HG02759 (cell line): ENCODE results near the gene TMEM212.
"Not testable (repeated sequence)": the region's sequence is repeated elsewhere in the genome, so short reads cannot be mapped to it uniquely, and the experiment has no call there.

Source experiments
- ATAC-seq: cut with Tn5 transposase; IDR thresholded peaks from one replicate; pipeline ENCODE4 v1.9.1; 2021; ENCODE audit warnings: mild to moderate bottlenecking, moderate library complexity; ENCODE audit not compliant: unreplicated experiment

TMEM212 gene

DNA sequence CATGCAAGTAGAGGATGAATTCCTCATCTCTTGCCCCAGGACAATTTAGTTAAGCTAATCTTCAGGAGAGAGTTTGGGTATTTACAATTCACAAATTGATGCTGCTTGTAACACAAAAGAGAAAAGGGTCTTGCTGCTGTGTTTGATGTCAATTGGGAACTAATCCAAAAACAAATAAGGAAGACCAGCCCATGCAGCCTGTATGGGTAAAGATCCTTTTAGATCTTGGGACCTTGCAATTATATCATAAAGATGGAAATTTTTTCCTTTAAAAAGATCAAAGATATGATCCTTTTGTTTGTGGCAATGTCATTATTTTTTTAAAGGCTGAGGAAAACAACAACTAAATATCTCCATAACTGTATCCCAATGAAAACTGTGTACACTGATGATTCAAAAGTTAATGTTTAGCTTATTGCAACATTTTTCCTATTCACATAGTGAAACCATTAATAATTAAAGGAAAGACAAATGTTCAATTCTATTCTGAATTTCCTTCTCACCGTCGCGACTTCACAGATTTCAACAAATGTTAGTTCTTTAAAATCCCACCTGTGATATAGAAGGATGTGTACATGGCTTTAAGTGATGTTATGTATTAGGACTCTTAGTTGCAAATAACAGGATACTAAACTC, 40.2 kb downstream of the TMEM212 start:
- ATAC-seq, result no peak

DNA sequence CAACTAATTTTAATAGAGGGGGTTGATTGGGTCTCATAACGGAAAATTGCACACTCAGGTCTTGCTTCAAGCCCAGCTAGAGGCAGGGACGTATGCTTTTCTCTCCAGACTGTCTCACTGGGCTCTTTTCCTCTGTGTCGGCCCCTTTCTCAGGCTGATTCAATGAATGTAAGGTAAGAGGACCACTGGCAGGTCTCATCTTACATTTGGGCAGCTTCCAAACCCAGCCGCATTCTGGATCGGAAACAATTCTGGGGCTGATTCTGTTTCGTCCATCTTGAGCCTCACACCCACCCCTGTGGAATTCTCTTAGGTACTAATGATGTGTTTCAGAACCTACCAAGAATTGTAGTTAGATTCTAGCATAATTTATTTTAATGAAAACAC, 40.7 kb downstream of the TMEM212 start:
- ATAC-seq, result no peak

DNA sequence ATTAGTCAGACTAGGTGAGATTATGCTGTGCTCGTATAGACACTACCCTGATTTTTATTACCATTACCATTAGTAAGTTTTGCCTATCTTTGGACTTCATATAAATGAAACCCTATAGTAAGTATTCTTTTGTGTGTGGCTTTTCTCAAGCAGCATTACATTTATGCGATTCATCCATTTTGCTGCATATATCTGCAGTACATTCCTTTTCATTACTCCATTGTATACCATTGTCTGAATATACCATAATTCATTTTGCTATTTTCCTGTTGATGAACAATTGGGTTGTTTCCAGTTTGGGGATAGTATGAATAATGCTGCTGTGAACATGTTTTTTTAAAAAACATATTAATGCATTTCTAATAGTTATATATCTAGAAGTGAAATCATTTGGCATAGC, 45.3 kb downstream of the TMEM212 start:
- ATAC-seq, result no peak

DNA sequence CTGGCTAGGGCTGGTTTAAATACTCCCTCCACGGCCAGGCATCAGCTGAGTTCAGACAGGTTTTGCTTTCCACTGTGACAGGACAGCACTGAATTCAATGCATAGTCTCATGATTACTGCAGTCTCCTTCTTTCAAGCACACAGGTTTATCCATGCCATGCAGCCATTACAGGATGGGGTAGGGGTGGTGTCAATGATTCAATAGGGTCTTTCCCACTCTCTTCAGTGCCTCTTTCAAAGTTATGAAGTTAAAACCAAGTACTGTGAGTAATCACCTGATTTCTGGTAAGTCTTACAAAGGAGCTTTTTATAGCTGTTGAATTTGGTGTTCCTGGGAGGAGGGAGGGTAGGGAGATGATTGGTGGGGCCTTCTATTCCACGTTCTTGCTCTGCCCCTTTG, 47.2 kb downstream of the TMEM212 start:
- no peak for ATAC-seq

DNA sequence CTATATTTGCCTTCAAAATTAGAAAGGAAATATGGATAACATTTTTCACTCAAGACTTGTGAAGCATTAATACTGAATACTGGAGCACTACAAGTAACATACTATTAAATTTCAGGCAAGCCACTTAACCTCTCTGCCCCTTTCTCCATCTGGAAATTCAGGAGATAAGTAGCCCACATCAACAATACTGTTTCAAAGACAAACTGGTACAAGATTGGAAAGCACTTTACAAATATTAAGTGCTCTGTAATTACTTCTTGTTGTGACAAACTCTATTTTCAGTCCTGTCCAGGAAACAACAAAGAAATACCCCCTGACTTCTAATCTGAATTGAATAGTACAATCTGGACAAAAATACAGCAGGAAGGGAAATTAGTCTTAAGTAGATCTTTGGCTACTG, 49.3 kb downstream of the TMEM212 start:
- ATAC-seq, result no peak

DNA sequence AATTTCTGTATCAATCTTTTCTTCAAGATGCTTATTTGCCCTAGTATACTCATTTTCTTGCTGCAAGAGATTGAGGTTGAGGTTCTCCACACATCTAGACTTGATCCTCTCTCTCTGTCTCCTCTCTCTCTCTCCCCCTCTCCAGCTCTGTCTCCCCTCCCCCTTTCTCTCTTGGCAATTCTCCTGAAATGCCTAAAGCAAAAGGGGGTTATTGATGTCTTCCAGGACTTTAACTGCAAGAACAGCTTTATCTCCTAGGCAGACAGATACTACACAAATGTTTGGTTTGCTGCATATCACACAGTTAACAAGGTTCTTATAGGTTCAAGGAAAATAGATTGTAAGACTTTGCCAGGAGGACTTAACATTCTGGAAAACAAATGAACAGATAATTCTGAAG, 52.1 kb downstream of the TMEM212 start:
- ATAC-seq, result no peak

DNA sequence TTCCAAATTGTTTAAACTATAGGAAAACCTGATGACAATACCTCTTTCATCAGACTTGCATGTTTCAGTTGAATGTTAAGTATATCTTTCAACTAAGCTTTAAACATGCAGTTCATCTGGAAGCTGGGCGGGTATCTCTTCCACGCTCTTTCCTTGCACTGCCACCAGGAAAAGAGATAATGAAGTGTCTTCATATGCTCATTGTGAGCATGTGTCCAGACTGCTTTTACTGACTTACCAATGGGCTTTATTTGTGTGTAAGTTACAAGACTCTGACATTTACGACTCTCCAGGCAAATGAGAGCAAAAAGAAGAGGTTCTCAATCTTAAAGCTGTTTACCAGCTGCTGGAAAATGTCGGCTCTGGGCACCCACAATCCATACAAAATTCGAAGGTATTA, 52.8 kb downstream of the TMEM212 start:
- no peak for ATAC-seq

DNA sequence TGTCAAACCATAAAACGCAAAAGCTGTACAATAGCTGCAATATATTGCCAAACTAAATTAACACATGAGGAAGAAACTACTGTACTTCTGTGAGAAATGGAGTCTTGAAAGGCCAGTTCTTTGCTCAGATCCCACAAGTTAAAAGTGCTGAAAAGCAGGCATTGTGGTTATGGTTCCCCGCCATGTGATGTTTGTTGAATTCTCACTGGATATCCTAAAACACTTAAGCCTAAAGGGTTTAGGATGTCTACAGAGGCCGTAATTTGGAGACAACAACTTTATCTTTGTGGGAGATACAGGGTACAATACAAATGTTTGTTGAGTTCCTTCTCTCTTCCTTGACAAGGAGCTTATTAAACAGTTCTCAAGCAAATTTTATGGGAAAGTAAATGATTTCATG, 53.2 kb downstream of the TMEM212 start:
- ATAC-seq, result no peak

DNA sequence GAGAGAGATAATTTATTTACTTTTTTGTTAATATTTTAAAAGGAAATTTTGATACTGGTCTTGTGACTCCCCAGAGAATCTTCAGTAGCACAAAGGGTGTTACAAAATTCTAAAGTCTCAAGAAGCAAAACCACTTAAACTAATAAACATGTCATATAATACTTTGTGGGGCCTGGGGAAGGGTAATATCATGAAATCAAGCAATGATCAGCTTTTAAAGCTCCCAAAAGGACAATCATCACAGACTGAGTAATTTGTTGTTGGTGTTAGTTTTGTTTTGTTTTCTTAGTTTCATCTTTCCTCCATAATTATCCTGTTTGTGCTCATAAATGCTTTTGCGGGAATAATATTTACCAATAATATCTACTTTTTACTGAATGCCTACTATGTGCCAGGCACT, 55.0 kb downstream of the TMEM212 start:
- no peak for ATAC-seq

DNA sequence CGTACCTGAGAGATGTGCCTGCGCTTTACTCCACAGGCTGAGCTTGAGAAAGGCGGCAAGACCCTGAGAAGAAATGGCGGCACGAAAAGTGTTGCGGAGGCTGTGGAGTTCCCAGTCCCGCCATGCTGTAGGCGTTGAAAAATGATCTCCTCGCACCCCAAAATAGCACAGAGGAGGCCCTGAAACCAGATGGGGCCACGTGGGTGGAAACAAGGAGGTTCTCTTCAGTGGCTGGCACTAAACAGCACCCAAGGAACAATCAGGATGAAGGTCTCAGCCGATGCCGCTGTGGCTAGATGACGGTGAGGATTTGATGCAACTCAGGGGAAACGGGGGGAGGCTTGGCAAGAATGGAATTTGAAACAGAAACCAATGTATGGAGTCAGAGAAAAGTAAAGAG, 57.3 kb downstream of the TMEM212 start:
- no peak for ATAC-seq

DNA sequence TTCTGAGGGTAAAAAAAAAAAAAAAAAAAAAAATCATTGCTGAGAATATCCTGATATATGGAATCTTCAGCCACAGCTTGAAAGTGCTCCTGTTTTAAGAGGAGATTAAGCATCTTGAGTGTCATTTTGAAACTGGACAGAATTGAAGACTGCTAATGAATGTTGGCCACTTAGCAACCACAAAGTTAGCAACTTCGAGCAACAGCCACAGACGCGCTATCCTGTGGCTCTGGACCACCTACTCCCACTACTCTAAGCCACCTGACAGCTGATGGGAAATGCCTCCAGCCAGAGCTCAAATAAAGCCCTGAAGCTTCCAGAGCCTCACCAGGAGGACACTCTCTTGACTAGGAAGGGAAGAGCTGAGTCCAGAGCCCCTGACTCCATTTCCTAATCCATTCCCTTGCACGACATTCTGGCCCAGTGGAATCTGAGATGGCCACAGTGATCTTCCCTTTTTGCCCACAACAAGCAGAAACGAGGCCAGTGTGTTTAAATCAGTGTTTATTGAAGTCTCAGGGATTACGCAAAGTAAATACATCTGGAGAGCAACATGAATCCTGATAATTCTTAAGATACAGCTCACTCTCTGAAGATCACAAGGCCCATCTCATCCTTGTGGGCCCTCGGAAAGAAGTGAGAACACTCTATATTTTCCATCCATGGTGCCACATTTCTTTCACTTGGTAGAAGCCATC, 58.6 kb downstream of the TMEM212 start:
- no peak for ATAC-seq

DNA sequence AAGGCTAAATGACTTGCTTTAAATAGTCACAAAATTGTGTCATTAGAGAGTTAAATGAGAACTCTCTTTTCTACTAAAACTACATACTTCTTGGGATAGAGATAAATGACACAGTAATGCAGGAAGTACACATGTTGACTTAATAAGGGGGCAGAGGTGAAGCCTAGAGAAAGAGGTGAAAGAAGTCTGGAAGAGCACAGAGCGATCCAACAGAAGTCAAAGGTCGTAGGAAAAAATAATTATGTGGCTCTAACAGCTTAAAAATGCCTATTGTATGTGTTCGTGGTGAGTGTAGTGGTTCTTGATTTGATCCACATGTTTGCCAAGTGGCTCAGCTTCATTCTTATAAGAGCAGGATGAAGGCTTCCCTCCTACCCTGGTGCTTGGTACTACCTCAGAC, 61.7 kb downstream of the TMEM212 start:
- no peak for ATAC-seq

DNA sequence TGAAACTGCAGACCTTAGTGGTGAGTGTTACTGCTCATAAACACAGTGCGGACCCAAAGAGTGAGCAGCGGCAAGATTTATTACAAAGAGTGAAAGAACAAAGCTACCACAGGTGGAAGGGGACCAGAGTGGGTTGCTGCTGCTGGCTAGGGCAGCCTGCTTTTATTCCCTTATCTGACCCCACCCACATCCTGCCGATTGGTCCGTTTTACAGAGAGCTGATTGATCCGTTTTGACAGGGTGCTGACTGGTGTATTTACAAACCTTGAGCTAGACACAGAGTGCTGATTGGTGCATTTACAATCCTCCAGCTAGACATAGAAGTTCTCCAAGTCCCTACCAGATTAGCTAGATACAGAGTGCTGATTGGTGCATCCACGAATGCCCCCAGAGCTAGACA, 63.4 kb downstream of the TMEM212 start:
- ATAC-seq, result not testable (repeated sequence)

DNA sequence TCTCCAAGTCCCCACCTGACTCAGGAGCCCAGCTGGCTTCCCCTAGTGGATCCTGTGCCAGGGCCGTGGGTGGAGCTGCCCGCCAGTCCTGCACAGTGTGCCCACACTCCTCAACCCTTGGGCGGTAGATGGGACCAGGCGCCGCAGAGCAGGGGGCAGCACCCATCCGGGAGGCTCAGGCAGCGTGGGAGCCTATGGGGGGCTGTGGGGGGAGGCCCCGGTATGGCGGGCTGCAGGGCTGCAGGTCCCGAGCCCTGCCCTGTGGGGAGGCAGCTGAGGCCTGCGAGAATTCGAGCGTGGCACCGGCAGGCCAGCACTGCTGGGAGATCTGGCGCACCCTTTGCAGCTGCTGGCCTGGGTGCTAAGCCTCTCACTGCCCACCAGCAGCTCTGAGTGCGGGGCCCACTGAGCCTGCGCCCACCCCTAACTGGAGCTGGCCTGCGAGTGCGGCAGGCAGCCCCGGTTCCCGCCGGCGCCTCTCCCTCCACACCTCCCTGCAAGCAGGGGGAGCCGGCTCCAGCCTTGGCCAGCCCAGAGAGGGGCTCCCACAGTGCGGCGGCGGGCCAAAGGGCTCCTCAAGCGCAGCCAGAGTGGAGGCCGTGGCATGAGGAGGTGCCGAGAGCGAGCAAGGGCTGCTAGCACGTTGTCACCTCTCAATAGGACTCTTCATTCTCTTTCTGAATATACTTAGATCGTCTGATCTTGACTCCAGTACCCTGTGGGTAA, 64.0 kb downstream of the TMEM212 start:
- ATAC-seq, result no peak

DNA sequence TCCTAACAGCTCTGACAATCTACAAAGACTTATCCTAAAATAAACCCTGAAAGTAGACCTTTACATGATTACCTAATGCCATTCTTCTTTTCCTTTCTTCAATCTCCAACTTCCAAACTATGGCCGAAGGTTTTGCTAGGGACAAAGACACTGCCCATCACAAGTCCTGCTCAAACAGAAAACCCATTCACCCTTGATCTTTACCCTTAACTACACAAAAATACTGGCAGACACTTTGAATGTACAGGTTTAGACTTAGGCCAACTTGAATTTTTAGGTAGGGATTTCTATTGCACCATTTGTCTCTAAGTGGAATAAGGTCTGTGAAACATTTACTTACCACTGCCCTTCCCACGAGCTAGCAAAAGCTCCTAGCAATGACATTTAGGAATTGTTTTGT, 64.6 kb downstream of the TMEM212 start:
- ATAC-seq, result no peak

DNA sequence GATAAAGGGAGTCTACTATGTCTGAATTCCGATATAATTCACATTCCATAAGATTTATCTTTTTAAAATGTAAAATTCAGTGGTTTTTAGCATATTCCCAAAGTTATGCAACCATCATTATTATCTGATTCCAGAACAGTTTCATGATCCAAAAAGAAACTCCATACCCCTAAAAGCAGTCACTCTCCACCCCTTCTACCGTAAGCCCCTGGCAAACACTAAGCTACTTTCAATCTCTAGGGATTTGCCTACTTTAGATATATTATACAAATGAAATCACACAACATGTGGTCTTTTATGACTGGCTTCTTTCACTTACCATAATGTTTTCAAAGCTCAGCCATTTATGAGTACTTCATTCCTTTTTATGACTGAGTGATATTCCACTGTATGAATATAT, 65.6 kb downstream of the TMEM212 start:
- no peak for ATAC-seq
